Measurements from ENCODE around the gene PLA2G4E.

Gene PLA2G4E

GRCh38 chr15:41990243-41990605 lies 30.6 kb downstream of the PLA2G4E start:
- DNase-seq: no peak

DNA sequence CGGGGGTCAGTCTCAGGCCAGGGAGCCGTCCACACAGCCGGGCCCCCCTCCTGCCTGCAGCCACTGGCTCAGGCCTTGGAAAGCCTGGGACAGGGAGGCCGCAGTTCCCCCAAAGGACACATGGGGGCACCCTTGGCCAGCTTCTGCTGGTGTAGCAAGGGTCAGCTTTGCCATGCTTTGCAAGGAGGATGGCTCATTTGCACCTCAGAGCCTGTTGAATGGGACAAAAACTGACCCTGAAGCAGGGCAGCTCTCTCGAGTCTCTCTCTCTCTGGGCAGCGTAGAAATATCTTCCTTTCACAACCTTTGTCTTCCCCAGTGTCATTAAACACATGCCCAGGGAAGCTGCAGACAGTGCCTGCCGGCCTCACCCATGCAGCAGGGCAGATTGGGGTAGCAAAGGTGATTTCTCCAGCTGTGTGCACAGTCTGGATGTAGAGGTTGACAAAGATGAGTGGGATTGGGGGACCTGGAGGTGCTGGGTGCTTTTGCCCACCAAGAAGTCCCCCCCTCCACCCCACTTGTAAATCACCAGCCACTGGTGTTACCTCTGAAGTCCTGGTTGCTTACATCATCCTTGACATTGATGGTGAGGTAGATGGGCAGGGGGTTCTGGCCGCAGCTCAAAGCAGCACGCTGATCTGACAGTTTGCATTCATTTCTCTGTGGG lies 31.1 kb downstream of the PLA2G4E start:
- no peak for DNase-seq

DNA sequence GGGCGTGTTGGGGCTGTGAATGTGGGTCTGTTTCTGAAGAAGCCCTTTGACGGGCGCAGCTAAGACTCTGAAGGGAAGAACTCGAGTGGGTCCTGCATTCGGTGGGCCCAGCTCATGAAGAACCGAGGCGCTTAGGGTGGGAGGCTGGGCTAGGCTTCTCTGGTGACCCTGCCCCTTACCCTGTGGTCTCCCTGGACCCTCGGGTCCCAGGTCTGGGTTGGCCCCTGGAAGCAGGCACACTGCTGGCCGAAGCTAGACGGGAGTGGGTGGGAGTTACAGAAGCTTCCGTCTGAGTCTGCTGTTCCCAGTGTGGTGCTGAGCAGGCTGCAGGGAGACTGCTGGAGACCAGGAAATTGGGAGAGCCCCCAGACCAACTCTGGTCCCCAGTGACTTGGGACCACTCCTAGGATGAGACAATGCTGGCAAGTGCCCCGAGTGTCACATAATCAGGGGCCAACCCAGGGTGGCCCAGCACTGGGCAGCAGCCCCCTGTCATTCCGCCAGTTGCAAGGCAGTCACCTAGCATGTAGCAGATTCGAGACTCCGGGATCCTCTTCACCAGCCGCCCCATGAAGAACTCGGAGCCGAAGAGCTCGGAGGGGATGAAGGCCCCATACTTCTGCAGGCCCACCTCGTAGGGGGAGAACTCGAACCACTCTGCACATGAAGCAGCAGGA lies 31.8 kb downstream of the PLA2G4E start:
- no peak for DNase-seq

DNA sequence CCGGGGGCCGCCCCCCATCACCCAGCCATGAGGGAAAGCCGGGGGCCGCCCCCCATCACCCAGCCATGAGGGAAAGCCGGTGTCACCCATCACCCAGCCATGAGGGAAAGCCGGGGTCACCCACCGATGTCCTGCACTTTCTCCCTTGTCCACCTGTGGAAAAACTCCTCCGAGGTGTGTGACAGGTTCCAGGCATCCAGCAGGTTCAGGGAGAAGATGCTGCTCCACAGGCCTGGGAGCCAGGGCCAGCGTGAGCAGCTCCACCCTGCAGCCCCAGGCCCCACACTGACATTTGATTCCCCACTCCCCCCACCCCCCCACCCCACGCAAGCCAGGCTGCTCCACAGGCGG lies 32.9 kb downstream of the PLA2G4E start:
- no peak for DNase-seq

DNA sequence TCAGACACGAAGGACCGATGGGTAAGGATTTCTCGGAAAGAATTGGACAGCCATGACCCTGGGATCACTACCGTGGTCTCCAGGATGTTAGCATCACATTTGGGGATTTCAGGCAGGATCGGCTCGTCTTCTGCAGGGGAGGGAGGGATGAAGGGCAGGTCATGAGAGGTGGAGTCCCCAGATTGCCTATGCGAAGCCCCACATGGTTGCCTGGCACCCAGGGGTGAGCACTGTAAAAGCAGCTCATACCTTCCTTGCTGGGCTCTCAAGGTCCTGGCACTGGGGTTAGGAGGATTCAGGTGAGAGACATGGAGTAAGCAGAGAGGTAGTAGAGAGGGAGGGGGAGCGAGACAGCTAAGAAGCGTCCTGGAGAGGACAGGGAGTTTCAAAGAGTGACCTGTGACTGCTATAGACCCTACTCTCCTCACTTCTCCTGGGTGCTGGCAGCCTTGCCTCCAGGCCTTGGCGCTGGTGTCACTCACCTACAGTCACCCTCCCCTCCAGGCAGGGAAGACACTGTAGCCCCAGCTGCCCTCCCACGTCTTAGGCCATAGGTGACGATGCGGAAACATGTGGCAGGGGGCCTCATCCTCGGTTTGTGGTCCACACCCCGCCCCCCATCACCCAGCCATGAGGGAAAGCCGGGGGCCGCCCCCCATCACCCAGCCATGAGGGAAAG lies 33.5 kb downstream of the PLA2G4E start:
- DNase-seq: no peak

GRCh38 chr15:41985236-41986160 lies 35.3 kb downstream of the PLA2G4E start:
- DNase-seq: no peak

DNA sequence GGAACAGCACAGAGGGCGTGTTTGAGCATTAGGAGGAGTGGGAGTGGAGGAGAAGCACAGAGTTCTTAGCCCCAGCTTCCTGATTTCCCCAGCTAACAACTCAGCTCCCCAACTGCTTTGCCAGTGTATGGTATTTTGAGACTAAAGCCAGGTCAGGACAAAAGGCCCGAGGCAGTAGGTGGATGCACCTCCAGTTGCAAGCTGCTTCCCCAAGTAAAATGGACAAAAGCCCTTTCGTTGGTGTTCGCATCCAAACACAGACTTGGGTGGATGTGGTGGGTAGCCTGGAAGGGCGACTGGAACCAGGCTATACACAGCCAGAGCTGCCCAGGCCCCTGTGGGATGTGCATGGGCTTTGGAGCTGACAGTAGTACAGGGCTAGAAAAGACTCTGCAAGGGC lies 36.2 kb downstream of the PLA2G4E start:
- DNase-seq: no peak

DNA sequence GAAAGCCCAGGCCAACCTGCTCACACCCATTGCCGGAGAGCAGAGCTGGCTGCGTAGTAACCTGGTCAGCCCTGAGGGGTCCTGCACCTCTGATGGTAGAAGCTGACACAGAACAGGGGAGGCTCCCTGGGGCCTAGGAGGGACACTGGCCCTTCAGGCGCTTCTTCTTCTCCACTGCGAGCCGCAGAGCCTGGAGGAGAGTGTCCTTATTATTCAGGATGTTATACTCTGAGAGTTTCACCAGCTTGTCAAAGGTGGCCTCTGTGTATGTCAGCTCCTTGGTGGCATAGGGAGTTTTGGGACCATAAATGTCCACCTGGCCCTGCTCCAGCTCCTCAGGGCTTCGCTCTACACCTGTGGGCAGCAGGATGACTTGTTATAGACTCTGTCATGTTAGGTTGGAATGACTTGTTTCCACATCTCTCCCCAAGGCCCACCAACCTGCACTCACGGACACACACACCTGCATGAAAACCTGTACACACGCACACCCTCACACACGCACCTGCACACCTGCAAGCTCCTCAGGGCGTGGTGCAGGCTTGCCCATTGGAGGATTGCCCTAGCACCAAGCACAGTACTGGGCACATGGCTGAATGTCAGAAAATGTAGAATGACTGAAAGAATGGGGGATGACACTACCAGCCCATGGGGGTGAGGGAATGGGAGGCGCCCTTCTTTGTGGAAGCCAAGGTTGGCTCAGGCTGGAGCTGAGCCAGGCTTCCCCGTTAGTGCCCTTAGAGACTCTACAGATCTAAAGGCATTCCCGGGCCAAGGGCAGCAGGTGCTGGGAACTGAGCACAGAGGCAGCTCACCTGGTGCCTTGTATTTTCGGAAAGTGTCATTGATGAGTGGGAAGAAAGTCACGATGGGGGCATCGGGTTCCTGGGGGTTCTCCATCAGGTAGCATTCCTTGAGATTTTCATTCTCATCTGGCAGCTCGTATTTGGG lies 36.9 kb downstream of the PLA2G4E start:
- DNase-seq: no peak

DNA sequence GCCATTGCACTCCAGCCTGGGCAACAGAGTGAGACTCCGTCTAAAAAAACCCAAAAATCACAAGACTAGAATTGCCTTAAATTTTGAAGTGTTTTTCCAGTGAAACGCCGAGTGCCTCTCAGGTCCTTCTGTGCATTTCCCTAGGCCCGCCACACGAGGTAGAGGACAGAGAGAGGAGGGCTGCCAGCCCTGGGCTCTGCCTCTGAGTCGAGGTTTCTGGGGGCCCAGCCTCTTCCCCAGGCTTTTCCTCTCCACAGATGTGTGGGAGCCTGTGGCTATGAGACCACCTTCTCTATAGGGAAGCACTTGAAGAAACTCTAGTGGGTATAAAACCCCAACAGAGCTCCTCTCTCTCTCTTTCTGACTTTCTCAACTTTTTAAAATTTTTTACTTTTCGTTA lies 37.6 kb downstream of the PLA2G4E start:
- no peak for DNase-seq

DNA sequence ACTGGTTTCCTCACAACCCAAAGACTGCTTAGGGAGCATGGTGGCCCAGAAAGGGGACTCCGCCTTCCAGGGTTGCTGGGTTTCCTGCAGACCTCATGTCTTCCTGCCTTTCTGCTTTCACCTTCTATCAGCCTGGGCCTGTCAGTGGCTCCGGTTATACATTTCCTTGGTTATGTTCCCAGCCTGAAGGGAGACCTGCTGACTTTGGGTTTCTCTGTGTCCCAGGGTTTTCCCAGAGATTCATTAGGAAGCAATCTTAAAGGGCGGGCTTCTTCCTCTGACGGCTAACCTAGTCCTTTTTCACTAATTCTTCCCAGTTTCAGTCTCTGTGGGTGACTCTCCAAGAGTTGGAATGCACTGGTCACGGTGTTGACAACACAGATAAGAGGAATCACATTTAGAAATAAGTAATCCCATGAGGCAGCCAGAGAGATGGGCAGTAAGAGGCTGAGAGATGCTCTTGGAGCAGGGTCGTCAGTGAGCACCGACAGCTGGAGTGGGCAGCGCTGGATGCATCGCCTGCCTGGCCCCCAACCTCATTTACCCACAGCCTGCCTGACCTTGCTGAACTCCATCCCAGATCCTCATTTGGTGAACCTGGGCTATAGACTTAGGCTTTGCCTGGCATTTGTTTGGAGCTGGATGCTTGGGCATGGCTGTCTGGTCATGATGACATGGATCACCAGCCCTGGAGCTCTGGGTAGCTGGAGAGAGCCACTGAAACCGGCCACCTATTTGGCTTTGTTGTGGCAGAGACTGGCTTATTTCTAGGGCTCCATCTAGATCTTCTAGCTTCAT lies 38.5 kb downstream of the PLA2G4E start:
- DNase-seq: no peak

DNA sequence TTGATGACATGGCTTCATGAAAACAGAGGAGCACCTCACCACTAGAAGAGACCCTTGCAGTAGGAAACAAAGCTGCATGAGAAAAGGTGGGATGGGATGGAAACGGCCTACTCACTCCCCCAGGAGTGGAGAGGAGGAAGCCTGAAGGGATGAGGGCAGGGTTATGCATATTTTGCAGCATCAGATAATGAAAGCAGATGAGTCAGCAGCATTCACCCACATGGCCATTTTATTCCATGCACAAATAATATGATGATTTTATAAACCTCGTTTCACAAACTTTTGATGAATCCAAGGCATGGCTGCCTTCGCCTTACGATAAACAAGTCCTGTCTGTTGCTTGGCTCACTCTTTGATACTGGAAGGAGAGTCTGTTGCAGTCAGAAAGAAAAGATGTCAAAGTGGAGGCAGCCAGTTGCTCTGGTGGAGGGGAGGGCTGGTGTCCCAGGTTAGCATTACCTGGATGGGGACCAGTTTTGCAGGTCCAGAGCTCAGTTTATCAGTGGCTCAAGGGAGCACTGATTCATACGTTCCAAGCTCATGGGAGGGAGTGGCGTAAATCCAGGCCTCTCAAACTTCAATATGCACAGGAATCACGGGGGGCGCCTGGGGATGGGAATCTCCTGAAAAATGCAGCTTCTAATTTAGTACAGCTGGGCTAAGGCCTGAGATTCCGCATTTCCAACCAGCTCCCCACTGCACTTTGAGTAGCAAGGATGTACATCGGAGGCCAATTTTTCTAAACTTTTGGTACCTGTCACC lies 39.3 kb downstream of the PLA2G4E start:
- no peak for DNase-seq

DNA sequence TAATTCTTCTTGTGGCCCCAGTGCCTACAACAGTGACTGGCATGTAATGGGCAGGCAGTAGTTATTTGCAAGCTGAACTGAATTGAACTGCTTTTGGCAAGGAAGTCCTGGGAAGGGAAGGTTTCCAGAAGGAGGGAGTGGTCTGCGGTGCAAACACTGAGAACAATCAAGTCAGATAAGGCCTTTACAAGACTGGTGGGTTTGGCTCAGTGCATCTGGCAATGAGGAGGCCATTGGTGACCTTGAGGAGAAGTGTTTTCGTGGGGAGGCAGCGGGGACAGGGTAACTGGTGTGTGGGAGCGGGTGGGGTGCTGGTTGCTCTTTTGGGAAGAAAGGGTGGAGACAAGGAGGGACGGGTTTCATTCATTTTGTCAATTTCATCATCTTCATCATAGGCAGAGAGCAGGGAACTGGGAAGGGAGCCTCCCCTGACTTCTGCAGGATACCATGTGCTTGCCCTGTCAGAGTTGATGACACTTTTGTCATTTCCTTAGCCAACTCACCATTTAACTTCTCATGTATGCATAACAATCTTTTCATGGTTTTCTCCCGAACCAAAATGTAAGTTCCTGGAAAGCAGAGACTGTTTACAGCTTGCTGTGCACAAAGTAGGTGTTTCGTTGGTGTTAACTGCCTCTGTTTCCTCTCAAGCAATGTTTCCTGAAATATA lies 40.1 kb downstream of the PLA2G4E start:
- no peak for DNase-seq

GRCh38 chr15:41979493-41980266 lies 41.2 kb downstream of the PLA2G4E start:
- DNase-seq: no peak

- no peak for DNase-seq
Observed at GRCh38 chr15:41978534-41978933, 42.3 kb downstream of the PLA2G4E start.

DNA sequence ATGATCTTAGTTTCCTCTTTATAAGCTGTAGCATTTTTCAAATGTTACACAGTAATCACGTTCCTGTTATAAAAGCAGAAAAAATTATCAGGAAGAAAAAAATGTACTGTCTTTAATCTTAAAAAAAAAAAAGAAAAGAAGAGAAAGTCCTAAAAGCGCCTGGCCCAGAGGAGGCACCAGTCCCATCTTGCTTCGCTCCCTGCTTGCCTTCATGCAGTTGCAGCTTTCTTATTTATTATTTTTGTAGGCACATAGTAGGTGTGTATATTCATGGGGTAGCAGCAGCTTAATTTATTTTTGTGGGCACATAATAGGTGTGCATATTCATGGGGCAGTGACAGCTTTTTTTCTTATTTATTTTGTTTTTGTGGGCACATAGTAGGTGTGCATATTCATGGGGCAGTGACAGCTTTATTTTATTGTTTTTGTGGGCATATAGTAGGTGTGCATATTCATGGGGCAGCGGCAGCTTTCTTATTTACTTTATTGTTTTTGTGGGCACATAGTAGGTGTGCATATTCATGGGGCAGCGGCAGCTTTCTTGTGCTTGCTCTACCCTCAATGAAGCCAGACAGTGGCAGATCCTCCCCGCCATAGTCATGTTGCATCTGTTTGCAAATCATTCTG lies 43.0 kb downstream of the PLA2G4E start:
- DNase-seq: no peak

- DNase-seq: no peak
Observed at GRCh38 chr15:41975669-41976068, 45.2 kb downstream of the PLA2G4E start.

DNA sequence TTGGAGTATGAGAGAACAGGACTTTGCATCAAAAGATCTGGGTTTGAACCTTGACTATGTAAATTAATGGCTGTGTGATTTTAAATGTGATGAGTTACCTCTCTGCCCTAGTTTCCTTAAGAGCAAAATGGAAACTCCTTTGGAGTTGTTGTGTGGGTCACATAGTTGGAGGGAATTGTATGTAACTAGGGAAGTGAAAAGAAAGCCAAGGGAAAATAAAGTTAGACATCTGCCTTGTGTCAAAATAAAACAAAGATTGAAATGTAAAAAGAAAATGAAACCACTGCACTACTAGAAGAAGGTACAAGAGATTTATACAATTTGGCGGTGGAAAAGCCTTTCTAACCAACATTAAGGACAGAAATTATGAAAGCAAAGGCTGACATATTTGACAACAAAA lies 46.8 kb downstream of the PLA2G4E start:
- no peak for DNase-seq

All from NCI-H1436 treated with DMSO at 0.1 percent for 48 hours (cell line).